ENCODE results near the gene CLDN6. TPM values are rescaled to one million over a fixed set of nuclear protein-coding genes. Genes with fewer than 3 reads are reported as not detected.

The CLDN6 gene
- total RNA-seq, 1 donor from 2014 or later, result 813 TPM

DNA sequence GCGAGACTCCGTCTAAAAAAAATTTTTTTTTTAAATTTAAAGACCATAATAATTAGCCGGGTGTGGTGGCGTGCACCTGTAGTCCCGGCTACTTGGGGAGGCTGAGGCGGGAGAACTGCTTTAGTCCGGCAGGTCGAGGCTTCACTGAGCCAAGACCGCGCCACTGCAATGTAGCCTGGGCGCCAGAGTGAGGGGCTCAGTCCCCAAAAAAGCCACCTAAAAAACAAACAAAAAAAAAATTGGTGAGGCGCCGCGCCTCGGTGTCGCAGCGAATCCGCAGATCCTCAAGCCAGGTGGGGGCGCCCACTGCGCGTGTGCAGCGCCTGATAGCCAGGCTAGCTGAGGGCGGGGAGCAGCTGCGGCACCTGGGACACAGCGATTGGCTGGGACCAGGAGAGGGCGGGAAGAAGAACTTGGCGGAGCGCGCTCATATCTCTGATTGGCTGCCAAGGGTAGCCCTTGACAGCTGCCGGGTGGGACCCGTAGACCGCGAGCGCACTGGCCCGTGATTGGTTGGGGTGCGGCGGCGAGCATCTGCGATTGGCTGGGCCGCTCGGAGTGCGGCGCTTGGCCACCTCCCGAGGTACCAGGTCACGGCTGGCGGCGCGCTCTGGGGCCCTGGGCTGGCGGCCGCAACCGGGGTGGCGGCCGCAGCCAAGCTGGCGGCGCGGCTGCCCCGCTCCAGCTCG is 14.3 kb downstream of the CLDN6 start:
- peak overlapping the region; percentile 30 for H3K4me3 ChIP-seq (ENCODE audit: low read depth, low read length)
- DNase-seq (ENCODE audit: low read depth), result peak; percentile 87
- TF ChIP-seq, protein P1, sequence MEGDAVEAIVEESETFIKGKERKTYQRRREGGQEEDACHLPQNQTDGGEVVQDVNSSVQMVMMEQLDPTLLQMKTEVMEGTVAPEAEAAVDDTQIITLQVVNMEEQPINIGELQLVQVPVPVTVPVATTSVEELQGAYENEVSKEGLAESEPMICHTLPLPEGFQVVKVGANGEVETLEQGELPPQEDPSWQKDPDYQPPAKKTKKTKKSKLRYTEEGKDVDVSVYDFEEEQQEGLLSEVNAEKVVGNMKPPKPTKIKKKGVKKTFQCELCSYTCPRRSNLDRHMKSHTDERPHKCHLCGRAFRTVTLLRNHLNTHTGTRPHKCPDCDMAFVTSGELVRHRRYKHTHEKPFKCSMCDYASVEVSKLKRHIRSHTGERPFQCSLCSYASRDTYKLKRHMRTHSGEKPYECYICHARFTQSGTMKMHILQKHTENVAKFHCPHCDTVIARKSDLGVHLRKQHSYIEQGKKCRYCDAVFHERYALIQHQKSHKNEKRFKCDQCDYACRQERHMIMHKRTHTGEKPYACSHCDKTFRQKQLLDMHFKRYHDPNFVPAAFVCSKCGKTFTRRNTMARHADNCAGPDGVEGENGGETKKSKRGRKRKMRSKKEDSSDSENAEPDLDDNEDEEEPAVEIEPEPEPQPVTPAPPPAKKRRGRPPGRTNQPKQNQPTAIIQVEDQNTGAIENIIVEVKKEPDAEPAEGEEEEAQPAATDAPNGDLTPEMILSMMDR (conservative IDR thresholded peaks at IDR 0.05; ENCODE audit: low read depth, low read length), result peak; percentile 52

DNA sequence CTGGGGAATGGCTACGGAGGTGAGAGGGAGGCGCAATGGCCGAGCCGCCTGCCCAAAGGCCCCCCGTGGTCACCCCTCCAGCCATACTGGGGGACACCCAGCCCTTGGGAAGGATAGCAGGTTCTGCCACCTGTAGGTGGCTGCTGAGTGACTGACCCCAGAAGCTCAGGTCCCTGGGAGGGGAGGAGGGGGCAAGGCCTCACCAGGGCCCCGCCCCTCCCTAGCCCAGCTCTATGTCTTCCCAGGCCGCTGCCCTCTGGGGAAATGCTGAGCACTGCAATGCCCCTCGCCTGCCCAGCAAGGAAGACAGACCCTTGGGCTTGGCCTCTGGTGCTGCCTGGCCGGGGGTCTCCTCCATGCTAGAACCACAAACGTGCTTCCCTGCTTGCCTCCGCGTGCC is 16.7 kb downstream of the CLDN6 start:
- no peak overlapping the region for H3K4me3 ChIP-seq (ENCODE audit: low read depth, low read length)
- DNase-seq (ENCODE audit: low read depth), result no peak

GRCh38 chr16:3000540-3000939 is 17.4 kb downstream of the CLDN6 start:
- TF ChIP-seq, protein P1 (conservative IDR thresholded peaks at IDR 0.05; ENCODE audit: low read depth, low read length), result no peak

More for the DNA sequence above, 16.7 kb downstream of the CLDN6 start:
- TF ChIP-seq, protein P1 (conservative IDR thresholded peaks at IDR 0.05; ENCODE audit: low read depth, low read length), result no peak

GRCh38 chr16:2999929-3000328 is 18.1 kb downstream of the CLDN6 start:
- DNase-seq (ENCODE audit: low read depth), result no peak
- no peak overlapping the region for H3K4me3 ChIP-seq (ENCODE audit: low read depth, low read length)
- TF ChIP-seq, protein P1 (conservative IDR thresholded peaks at IDR 0.05; ENCODE audit: low read depth, low read length), result no peak

More at GRCh38 chr16:3000540-3000939, 17.4 kb downstream of the CLDN6 start:
- no peak overlapping the region for H3K4me3 ChIP-seq (ENCODE audit: low read depth, low read length)
- DNase-seq (ENCODE audit: low read depth), result no peak

- TF ChIP-seq, protein P1 (conservative IDR thresholded peaks at IDR 0.05; ENCODE audit: low read depth, low read length), result no peak
- no peak overlapping the region for H3K4me3 ChIP-seq (ENCODE audit: low read depth, low read length)
- no peak for DNase-seq (ENCODE audit: low read depth)
Measured at GRCh38 chr16:2996298-2996697, 21.7 kb downstream of the CLDN6 start.

GRCh38 chr16:2992383-2993081 is 25.5 kb downstream of the CLDN6 start:
- TF ChIP-seq, protein P1 (conservative IDR thresholded peaks at IDR 0.05; ENCODE audit: low read depth, low read length), result no peak
- H3K4me3 ChIP-seq (ENCODE audit: low read depth, low read length), result no peak overlapping the region
- DNase-seq (ENCODE audit: low read depth), result no peak

All from epithelial cell of proximal tubule (primary cell).